Endothelial cell of umbilical vein (primary cell): ENCODE results near the gene CLDN6. TPM values are rescaled to one million over a fixed set of nuclear protein-coding genes. Genes with fewer than 3 reads are reported as not detected.

Source experiments
- BruUV-seq: library from RNA; stranded (reverse); fragments of 400-500 nt; replicated peaks from 2 replicates; lab custom pipeline; 2021; lab: Mats Ljungman, UMichigan
- CTCF ChIA-PET: fragments of 300-600, 350-600 bp; sonication (Branson Sonifier 250); formaldehyde crosslinking; loops from one replicate; lab custom pipeline; 2021; ENCODE audit warnings: antibody characterized with exemption, inconsistent platforms; lab: Charles Lee
- POLR2A ChIA-PET: fragments of 300-600, 350-600 bp; sonication (Branson Sonifier 250); formaldehyde crosslinking; loops from one replicate; lab custom pipeline; 2021; ENCODE audit warnings: antibody characterized with exemption, inconsistent platforms; lab: Charles Lee
- DNase-seq: peaks from one replicate; pipeline ENCODE4 v3.0.0-alpha.2; 2011; ENCODE audit warnings: low read depth, low spot score
- FAIRE-seq: peaks from 2 replicates; lab custom pipeline; 2011; peaks lifted over from hg19 to GRCh38; lab: Jason Lieb, UNC
- H2AFZ ChIP-seq: 2 replicates; pipeline ENCODE4 v1.6.0; 2012; ENCODE audit warnings: low read depth, low read length, control low read depth, inconsistent platforms
- H3K27ac ChIP-seq: 2 replicates; pipeline ENCODE4 v1.5.1; 2011; ENCODE audit warnings: low read depth, mild to moderate bottlenecking, control low read depth, low read length, moderate library complexity; ENCODE audit not compliant: insufficient read depth
- H3K27me3 ChIP-seq, 2 experiments: 2 replicates each; pipeline versions ENCODE4 v1.6.0 to v1.6.1; 2011; ENCODE audit warnings: low read length in 2 of 2, mixed read lengths in 1 of 2; ENCODE audit not compliant: control insufficient read depth in 2 of 2, insufficient read depth in 2 of 2
- H3K36me3 ChIP-seq, 2 experiments: 2 replicates in 1 of 2; 3 replicates in 1 of 2; pipeline ENCODE4 v1.5.1; 2011; ENCODE audit warnings: low read length in 2 of 2, mild to moderate bottlenecking in 1 of 2, moderate library complexity in 1 of 2; ENCODE audit not compliant: control insufficient read depth in 2 of 2, insufficient read depth in 2 of 2; ENCODE audit errors: extremely low read depth in 1 of 2
- H3K4me1 ChIP-seq: 3 replicates; pipeline ENCODE4 v1.5.1; 2011; ENCODE audit warnings: mild to moderate bottlenecking, low read length; ENCODE audit not compliant: control insufficient read depth, insufficient read depth; ENCODE audit errors: extremely low read depth
- H3K4me2 ChIP-seq: 2 replicates; pipeline ENCODE4 v1.6.1; 2011; ENCODE audit warnings: low read length, control low read depth, mixed read lengths; ENCODE audit not compliant: insufficient read depth
- H3K4me3 ChIP-seq, 3 experiments: fragments of 200-600 bp in 1 of 3; sonication (generic), shearing (Covaris generic) in 1 of 3; replicated peaks in 1 of 3; 2 replicates each; pipeline ENCODE4 v1.5.1; 2011 to 2016; ENCODE audit warnings: control low read depth in 3 of 3, low read length in 3 of 3, mild to moderate bottlenecking in 2 of 3, inconsistent platforms in 1 of 3, low read depth in 1 of 3, moderate library complexity in 1 of 3; ENCODE audit not compliant: insufficient read depth in 1 of 3
- H3K79me2 ChIP-seq: 2 replicates; pipeline ENCODE4 v1.6.0; 2012; ENCODE audit warnings: low read length, inconsistent platforms; ENCODE audit not compliant: control insufficient read depth, insufficient read depth
- H3K9ac ChIP-seq: replicated peaks from 2 replicates; pipeline ENCODE3; 2011; ENCODE audit warnings: low read length, control low read depth; ENCODE audit not compliant: insufficient read depth; ENCODE audit errors: extremely low read depth
- H3K9me1 ChIP-seq: replicated peaks from 3 replicates; pipeline ENCODE4 v1.6.0; 2011; ENCODE audit warnings: mild to moderate bottlenecking, low read length; ENCODE audit not compliant: control insufficient read depth, insufficient read depth; ENCODE audit errors: extremely low read depth
- H3K9me3 ChIP-seq: replicated peaks from 2 replicates; pipeline ENCODE4 v1.5.1; 2012; ENCODE audit warnings: low read length, inconsistent platforms; ENCODE audit not compliant: control insufficient read depth, insufficient read depth
- H4K20me1 ChIP-seq: replicated peaks from 2 replicates; pipeline ENCODE3; 2011; ENCODE audit warnings: mild to moderate bottlenecking, low read length; ENCODE audit not compliant: control insufficient read depth, insufficient read depth; ENCODE audit errors: extremely low read depth
- EZH2 ChIP-seq: IDR thresholded peaks from 2 replicates; pipeline ENCODE4 v1.6.1; 2012; ENCODE audit warnings: borderline replicate concordance, low read depth, mild to moderate bottlenecking, moderate library complexity, low read length, inconsistent platforms; ENCODE audit not compliant: severe bottlenecking
- JUN ChIP-seq: IDR thresholded peaks from 2 replicates; pipeline ENCODE4 v1.6.1; 2011; ENCODE audit warnings: borderline replicate concordance, low read depth; ENCODE audit not compliant: insufficient read length, insufficient read depth
- MYC ChIP-seq: IDR thresholded peaks from one replicate; pipeline ENCODE4 v1.6.1; 2011; ENCODE audit warnings: mild to moderate bottlenecking, low read depth, low read length
- dilution Hi-C: fragments of 300-500 bp; cut with MboI; formaldehyde crosslinking; loops from one replicate; pipeline ENCODE4 v1.15.0; 2019; ENCODE audit warnings: low sequenced_read_pairs; ENCODE audit not compliant: extremely low pct_ligation_motif_present
- intact Hi-C: fragments of 100-400 bp; cut with micrococcal nuclease; formaldehyde crosslinking; loops from one replicate; pipeline ENCODE4 v1.10.0; 2022
- polyA plus RNA-seq, 4 experiments: library from polyadenylated mRNA; depleted of rRNA in 3 of 4; stranded (reverse) in 3 of 4; unstranded in 1 of 4; fragments of >200 nt; gene quantifications; 2 replicates each; pipeline versions ENCODE4 v1.2.1 to v1.2.3, GENCODE V29; 2011 to 2012; ENCODE audit warnings: missing spikeins in 1 of 4
- total RNA-seq: library from RNA; stranded (reverse); gene quantifications from 2 replicates; pipeline ENCODE4 v1.2.3, GENCODE V29; 2021
- TF ChIP-seq, protein P1 (sequence below), 2 donors: IDR thresholded peaks; 1 replicate in 1 of 2; 2 replicates in 1 of 2; pipeline ENCODE4 v1.5.1; 2011; ENCODE audit warnings: low read length in 2 of 2, mild to moderate bottlenecking in 2 of 2, moderate library complexity in 2 of 2, control low read depth in 1 of 2, inconsistent platforms in 1 of 2, low read depth in 1 of 2; ENCODE audit not compliant: insufficient read depth in 1 of 2; ENCODE audit errors: extremely low read depth in 1 of 2

The CLDN6 gene
- total and polyA plus RNA-seq, 2 donors (not counting 3 experiments of a cell fraction or from before 2014, with no cell fraction given): 0.28 TPM; not detected in 1

GRCh38 chr16:3065069-3065741 is 47.2 kb upstream of the CLDN6 start, which contains the start of gene IL32:
IL32 (plus strand) TSS chr16:3065640; CDS start chr16:3065812, 172 bp downstream.
- H4K20me1 ChIP-seq: no peaks in the 10 kb centered on the region
- DNase-seq: peak; percentile 88
- H3K27me3 ChIP-seq: no peaks in the 10 kb centered on the region
- POLR2A ChIA-PET: no interaction called here
- no peaks in the 10 kb centered on the region for H3K9me3 ChIP-seq
- peaks cover 19% of the 10 kb centered on the region for H3K4me1 ChIP-seq
- H3K9ac ChIP-seq: peak within 1 kb of the TSS; percentile 94
- H2AFZ ChIP-seq: peak within 1 kb of the TSS; percentile 85
- peak within 1 kb of the TSS; percentile 94 for H3K27ac ChIP-seq
- H3K4me2 ChIP-seq: peak within 1 kb of the TSS; percentile 66
- FAIRE-seq: peak; percentile 88
- H3K79me2 ChIP-seq: peaks cover 4% of the 10 kb centered on the region
- CTCF ChIA-PET: interaction anchor here (0.6 to 1.3 kb wide), 6 partner anchors 9 to 185 kb away, joined by 3 to 4 read pairs (median 4); no protein-coding TSS in a partner anchor
- H3K36me3 ChIP-seq: peaks cover 0 to 9% of the 10 kb centered on the region in 2 experiments
- no peak for TF ChIP-seq MYC
- no peak for TF ChIP-seq EZH2
- peak; percentile 72 for TF ChIP-seq JUN
- TF ChIP-seq, protein P1, sequence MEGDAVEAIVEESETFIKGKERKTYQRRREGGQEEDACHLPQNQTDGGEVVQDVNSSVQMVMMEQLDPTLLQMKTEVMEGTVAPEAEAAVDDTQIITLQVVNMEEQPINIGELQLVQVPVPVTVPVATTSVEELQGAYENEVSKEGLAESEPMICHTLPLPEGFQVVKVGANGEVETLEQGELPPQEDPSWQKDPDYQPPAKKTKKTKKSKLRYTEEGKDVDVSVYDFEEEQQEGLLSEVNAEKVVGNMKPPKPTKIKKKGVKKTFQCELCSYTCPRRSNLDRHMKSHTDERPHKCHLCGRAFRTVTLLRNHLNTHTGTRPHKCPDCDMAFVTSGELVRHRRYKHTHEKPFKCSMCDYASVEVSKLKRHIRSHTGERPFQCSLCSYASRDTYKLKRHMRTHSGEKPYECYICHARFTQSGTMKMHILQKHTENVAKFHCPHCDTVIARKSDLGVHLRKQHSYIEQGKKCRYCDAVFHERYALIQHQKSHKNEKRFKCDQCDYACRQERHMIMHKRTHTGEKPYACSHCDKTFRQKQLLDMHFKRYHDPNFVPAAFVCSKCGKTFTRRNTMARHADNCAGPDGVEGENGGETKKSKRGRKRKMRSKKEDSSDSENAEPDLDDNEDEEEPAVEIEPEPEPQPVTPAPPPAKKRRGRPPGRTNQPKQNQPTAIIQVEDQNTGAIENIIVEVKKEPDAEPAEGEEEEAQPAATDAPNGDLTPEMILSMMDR (IDR thresholded peaks at IDR 0.05; ENCODE audit: extremely low read depth in 1 of 2, insufficient read depth in 1 of 2, low read depth in 1 of 2, low read length in 2 of 2): no peak
- H3K4me3 ChIP-seq: peak within 1 kb of the TSS in 2 of 3 experiments; percentile 40 to 54
- no peaks in the 10 kb centered on the region for H3K9me1 ChIP-seq
- intact Hi-C loops (loop anchor here (1.0 kb wide), 1 partner anchor 22 kb away; no protein-coding TSS in a partner anchor), dilution Hi-C loops (no loop called here)
- TSS peak; percentile 64 for BruUV-seq
